ENCODE results near the gene GALNT5.
"Not testable (repeated sequence)": the region's sequence is repeated elsewhere in the genome, so short reads cannot be mapped to it uniquely, and the experiment has no call there.

GALNT5 gene

GRCh38 chr2:157269922-157270321, 12.4 kb downstream of the GALNT5 start:
- in situ Hi-C loops (cut with HindIII; ENCODE audit: low pct_ligation_motif_present, low pct_unique_long_range_greater_than_20kb, low sequenced_read_pairs): no loop called here
- no peak for DNase-seq

- DNase-seq: no peak
- in situ Hi-C loops (cut with HindIII; ENCODE audit: low pct_ligation_motif_present, low pct_unique_long_range_greater_than_20kb, low sequenced_read_pairs): no loop called here
Observed at GRCh38 chr2:157271590-157272203, 14.2 kb downstream of the GALNT5 start.

DNA sequence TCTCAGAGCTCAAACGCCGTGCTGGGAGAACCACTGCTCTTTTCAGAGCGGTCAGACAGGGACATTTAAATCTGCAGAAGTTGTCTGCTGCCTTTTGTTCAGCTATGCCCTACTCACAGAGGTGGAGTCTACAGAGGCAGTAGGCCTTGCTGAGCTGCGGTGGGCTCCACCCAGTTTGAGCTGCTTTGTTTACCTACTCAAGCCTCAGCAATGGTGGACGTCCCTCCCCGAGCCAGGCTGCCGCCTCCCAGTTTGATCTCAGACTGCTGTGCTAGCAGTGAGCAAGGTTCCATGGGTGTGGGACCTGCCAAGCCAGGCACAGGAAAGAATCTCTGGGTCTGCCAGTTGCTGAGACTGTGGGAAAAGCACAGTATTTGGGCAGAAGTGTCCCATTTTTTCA, 21.8 kb downstream of the GALNT5 start:
- DNase-seq; in situ Hi-C loops (cut with HindIII; ENCODE audit: low pct_ligation_motif_present, low pct_unique_long_range_greater_than_20kb, low sequenced_read_pairs): not testable (repeated sequence)

DNA sequence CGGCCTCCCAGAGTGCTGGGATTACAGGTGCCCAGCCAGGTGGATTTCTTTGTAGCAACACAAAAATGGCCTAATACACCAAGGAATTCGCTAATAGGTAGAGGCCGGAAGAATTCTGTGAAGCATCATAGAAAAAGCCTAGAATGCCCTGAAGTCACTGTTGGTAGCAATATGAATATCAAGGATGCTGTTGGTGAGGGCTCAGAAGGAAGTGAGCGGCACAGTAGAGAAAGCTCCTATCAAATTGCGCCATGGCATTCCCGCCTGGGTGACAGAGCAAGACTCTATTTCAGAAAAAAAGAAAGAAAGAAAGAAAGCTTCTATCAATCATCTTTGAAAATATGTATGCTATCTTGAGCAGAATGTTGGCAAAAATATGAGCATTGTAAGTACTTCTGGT, 23.8 kb downstream of the GALNT5 start:
- in situ Hi-C loops (cut with HindIII; ENCODE audit: low pct_ligation_motif_present, low pct_unique_long_range_greater_than_20kb, low sequenced_read_pairs): no loop called here
- no peak for DNase-seq

GRCh38 chr2:157283468-157283867, 26.0 kb downstream of the GALNT5 start:
- in situ Hi-C loops (cut with HindIII; ENCODE audit: low pct_ligation_motif_present, low pct_unique_long_range_greater_than_20kb, low sequenced_read_pairs): no loop called here
- no peak for DNase-seq

GRCh38 chr2:157287160-157287559, 29.7 kb downstream of the GALNT5 start:
- in situ Hi-C loops (cut with HindIII; ENCODE audit: low pct_ligation_motif_present, low pct_unique_long_range_greater_than_20kb, low sequenced_read_pairs): no loop called here

GRCh38 chr2:157290525-157290924, 33.0 kb downstream of the GALNT5 start:
- in situ Hi-C loops (cut with HindIII; ENCODE audit: low pct_ligation_motif_present, low pct_unique_long_range_greater_than_20kb, low sequenced_read_pairs): no loop called here
- DNase-seq: no peak

More at GRCh38 chr2:157287160-157287559, 29.7 kb downstream of the GALNT5 start:
- DNase-seq: no peak

- no peak for DNase-seq
- in situ Hi-C loops (cut with HindIII; ENCODE audit: low pct_ligation_motif_present, low pct_unique_long_range_greater_than_20kb, low sequenced_read_pairs): no loop called here
Observed at GRCh38 chr2:157291018-157291417, 33.5 kb downstream of the GALNT5 start.

GRCh38 chr2:157292853-157293252, 35.3 kb downstream of the GALNT5 start:
- no peak for DNase-seq
- in situ Hi-C loops (cut with HindIII; ENCODE audit: low pct_ligation_motif_present, low pct_unique_long_range_greater_than_20kb, low sequenced_read_pairs): no loop called here

- no peak for DNase-seq
- in situ Hi-C loops (cut with HindIII; ENCODE audit: low pct_ligation_motif_present, low pct_unique_long_range_greater_than_20kb, low sequenced_read_pairs): no loop called here
Observed at GRCh38 chr2:157296490-157296889, 39.0 kb downstream of the GALNT5 start.

DNA sequence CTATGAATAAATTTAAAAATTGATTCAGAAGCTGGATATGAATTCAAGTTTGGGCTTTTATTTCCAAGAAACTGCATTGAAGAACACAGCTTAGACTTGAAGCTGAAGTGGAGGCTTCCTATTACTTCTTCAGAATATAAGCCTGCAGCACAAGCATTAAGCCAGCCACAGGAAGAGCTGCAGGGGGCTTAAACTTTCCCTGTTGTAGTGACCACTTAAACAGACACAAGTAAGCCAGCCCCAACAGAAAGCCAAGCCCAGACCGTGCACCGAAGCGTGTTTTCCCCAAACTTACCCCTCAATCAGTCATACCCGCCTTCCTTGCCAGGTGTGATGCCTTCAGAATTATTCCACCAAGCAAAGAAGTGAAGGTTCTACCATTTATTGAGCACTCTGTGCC, 39.5 kb downstream of the GALNT5 start:
- in situ Hi-C loops (cut with HindIII; ENCODE audit: low pct_ligation_motif_present, low pct_unique_long_range_greater_than_20kb, low sequenced_read_pairs): no loop called here
- no peak for DNase-seq

DNA sequence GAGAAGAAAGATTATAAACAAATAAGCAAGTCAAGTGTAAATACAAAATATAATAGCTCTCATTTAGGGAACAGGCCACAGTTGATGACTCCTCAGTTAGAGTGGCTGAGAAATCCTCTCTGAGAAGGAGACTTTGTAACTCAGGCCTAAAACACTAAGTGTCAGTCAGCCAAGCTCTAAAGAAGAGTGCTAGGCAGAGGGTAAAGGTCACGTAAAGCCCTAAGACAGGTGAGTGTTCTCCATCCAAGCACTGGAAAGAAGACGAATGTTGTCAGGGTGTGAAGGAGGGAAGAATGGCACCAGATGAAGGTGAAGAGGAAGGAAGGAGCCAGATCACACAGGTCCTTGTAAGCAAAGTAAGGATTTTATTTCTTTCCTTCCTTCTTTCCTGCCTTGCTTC, 43.8 kb downstream of the GALNT5 start:
- in situ Hi-C loops (cut with HindIII; ENCODE audit: low pct_ligation_motif_present, low pct_unique_long_range_greater_than_20kb, low sequenced_read_pairs): no loop called here

GRCh38 chr2:157302492-157303099, 45.1 kb downstream of the GALNT5 start:
- in situ Hi-C loops (cut with HindIII; ENCODE audit: low pct_ligation_motif_present, low pct_unique_long_range_greater_than_20kb, low sequenced_read_pairs): no loop called here
- peak; percentile 73 for DNase-seq

More for the DNA sequence above, 43.8 kb downstream of the GALNT5 start:
- DNase-seq: no peak

- DNase-seq: no peak
- in situ Hi-C loops (cut with HindIII; ENCODE audit: low pct_ligation_motif_present, low pct_unique_long_range_greater_than_20kb, low sequenced_read_pairs): no loop called here
Observed at GRCh38 chr2:157303612-157304011, 46.1 kb downstream of the GALNT5 start.

- in situ Hi-C loops (cut with HindIII; ENCODE audit: low pct_ligation_motif_present, low pct_unique_long_range_greater_than_20kb, low sequenced_read_pairs): no loop called here
Observed at GRCh38 chr2:157304811-157305722, 47.6 kb downstream of the GALNT5 start.

DNA sequence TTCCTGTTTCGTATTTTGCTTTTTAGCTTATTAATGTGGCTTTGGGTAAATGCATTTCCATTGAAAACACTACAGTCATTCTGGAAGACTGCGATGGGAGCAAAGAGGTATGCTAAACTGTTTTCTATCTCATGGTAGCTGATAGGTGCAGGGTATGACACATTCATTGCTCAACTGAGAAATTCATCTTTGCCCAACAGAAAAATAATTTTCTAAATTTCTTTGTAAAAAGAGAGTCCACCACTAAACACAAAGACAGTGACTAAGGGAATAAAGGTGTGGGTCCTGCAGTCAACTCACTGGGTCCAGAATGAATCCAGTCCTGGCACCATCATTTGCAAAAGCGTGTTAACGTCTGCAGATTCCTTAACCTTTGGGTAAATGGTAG, 48.2 kb downstream of the GALNT5 start:
- in situ Hi-C loops (cut with HindIII; ENCODE audit: low pct_ligation_motif_present, low pct_unique_long_range_greater_than_20kb, low sequenced_read_pairs): no loop called here
- DNase-seq: no peak

More at GRCh38 chr2:157304811-157305722, 47.6 kb downstream of the GALNT5 start:
- no peak for DNase-seq

DNA sequence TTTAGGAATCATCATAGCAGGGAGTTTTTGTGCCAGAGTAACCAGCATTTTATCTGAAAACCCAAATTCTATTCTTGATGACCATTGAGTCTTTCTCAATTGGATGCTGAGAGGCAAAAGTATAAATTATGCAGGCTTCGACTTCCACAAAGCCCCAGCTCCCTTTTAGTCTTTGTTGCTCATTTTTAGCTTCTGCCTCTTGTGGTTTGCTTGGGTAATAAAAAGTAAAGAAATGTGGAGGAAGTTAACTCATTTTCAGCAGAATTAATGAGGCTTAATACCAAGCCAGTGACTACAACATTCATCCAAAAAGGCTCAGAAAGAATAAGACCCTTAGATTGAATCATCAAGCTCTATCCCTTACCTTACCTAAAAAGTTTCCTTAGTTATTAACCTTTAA, 49.5 kb downstream of the GALNT5 start:
- in situ Hi-C loops (cut with HindIII; ENCODE audit: low pct_ligation_motif_present, low pct_unique_long_range_greater_than_20kb, low sequenced_read_pairs): no loop called here
- DNase-seq: no peak

- in situ Hi-C loops (cut with HindIII; ENCODE audit: low pct_ligation_motif_present, low pct_unique_long_range_greater_than_20kb, low sequenced_read_pairs): no loop called here
- DNase-seq: no peak
Observed at GRCh38 chr2:157309878-157310277, 52.4 kb downstream of the GALNT5 start.

- DNase-seq: no peak
- in situ Hi-C loops (cut with HindIII; ENCODE audit: low pct_ligation_motif_present, low pct_unique_long_range_greater_than_20kb, low sequenced_read_pairs): no loop called here
Observed at GRCh38 chr2:157311706-157312105, 54.2 kb downstream of the GALNT5 start.
